CD8-positive, alpha-beta memory T cell (primary cell): ENCODE data around the gene CCDC138. TPM values are rescaled to one million over a fixed set of nuclear protein-coding genes. Genes with fewer than 3 reads are reported as not detected.

Experiments
- CTCF ChIA-PET: fragments of 350-600 bp; sonication (Branson Sonifier 250); formaldehyde crosslinking; loops from one replicate; lab custom pipeline; 2021; ENCODE audit warnings: antibody characterized with exemption; lab: Charles Lee
- POLR2A ChIA-PET: fragments of 350-600 bp; sonication (Branson Sonifier 250); formaldehyde crosslinking; loops from one replicate; lab custom pipeline; 2021; ENCODE audit warnings: antibody characterized with exemption; lab: Charles Lee
- DNase-seq, 5 donors: peaks; one replicate each; pipeline versions ENCODE4 v3.0.0 to v3.0.0-alpha.2; 2020 to 2022; ENCODE audit warnings: mixed read lengths in 1 of 5
- H3K27ac ChIP-seq: one replicate; pipeline ENCODE4 v1.7.0; 2013; ENCODE audit warnings: low read depth, mild to moderate bottlenecking, low read length, moderate library complexity
- H3K27me3 ChIP-seq: 2 replicates; pipeline ENCODE4 v1.7.0; 2013; ENCODE audit warnings: low read length, mild to moderate bottlenecking; ENCODE audit not compliant: insufficient read depth, poor library complexity, severe bottlenecking
- H3K36me3 ChIP-seq: 2 replicates; pipeline ENCODE4 v1.7.0; 2013; ENCODE audit warnings: mild to moderate bottlenecking, low read length, moderate library complexity; ENCODE audit not compliant: insufficient read depth
- H3K4me1 ChIP-seq: 2 replicates; pipeline ENCODE4 v1.7.0; 2013; ENCODE audit warnings: mild to moderate bottlenecking, low read length, moderate library complexity; ENCODE audit not compliant: insufficient read depth
- H3K4me3 ChIP-seq: 2 replicates; pipeline ENCODE4 v1.7.0; 2013; ENCODE audit warnings: mild to moderate bottlenecking, low read length
- H3K9me3 ChIP-seq: 2 replicates; pipeline ENCODE4 v1.7.0; 2013; ENCODE audit warnings: mild to moderate bottlenecking, low read length
- H3K27ac Mint-ChIP-seq, 8 donors: one replicate each; pipeline ENCODE4 v1.8.0; 2020 to 2021; ENCODE audit warnings: mixed read lengths in 8 of 8, mild to moderate bottlenecking in 6 of 8, inconsistent platforms in 3 of 8, moderate library complexity in 3 of 8
- H3K27me3 Mint-ChIP-seq, 2 donors: one replicate each; pipeline ENCODE4 v1.8.0; 2020 to 2021; ENCODE audit warnings: mixed read lengths in 2 of 2, mild to moderate bottlenecking in 1 of 2, moderate library complexity in 1 of 2
- H3K36me3 Mint-ChIP-seq, 3 donors: one replicate each; pipeline ENCODE4 v1.8.0; 2020 to 2021; ENCODE audit warnings: mixed read lengths in 3 of 3, inconsistent platforms in 1 of 3, mild to moderate bottlenecking in 1 of 3
- H3K4me1 Mint-ChIP-seq, 3 donors: one replicate each; pipeline ENCODE4 v1.8.0; 2020 to 2021; ENCODE audit warnings: mixed read lengths in 3 of 3, inconsistent platforms in 1 of 3, mild to moderate bottlenecking in 1 of 3
- H3K4me3 Mint-ChIP-seq, 7 donors: one replicate each; pipeline ENCODE4 v1.8.0; 2020 to 2021; ENCODE audit warnings: mixed read lengths in 7 of 7, mild to moderate bottlenecking in 6 of 7, moderate library complexity in 4 of 7, inconsistent platforms in 2 of 7
- H3K9me3 Mint-ChIP-seq, 5 donors: one replicate each; pipeline ENCODE4 v1.8.0; 2020 to 2022; ENCODE audit warnings: mixed read lengths in 5 of 5, mild to moderate bottlenecking in 3 of 5, moderate library complexity in 2 of 5, inconsistent platforms in 1 of 5
- polyA plus RNA-seq: library from polyadenylated mRNA; unstranded; fragments of 300-500 nt; fragmentation: Illumina TruSeq; gene quantifications from one replicate; pipeline ENCODE4 v1.2.3, GENCODE V29; 2021
- total RNA-seq, 2 experiments: library from RNA; stranded (reverse); gene quantifications; one replicate each; pipeline ENCODE4 v1.2.3, GENCODE V29; 2021

Gene CCDC138
- total and polyA plus RNA-seq, 3 experiments from 2014 or later: 4.4 to 16.2 (median 12.8) TPM

DNA sequence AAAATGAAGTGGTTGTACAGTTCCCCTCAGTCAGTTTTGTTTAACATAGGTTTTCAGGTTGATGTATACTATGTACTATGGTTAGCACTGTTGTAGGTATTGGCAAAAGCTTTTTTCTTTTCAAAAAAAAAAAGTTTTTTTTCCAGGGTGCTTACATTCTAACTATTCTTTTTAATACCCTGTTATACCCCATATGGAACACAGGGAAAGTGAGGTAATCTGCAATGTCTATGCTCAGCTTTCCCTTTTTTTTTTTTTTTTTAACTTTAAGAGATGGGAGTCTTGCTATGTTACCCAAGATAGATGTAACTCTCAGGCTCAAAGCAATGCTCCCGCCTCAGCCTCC is 590 bp upstream of the CCDC138 start:
- H3K36me3 Mint-ChIP-seq: peaks cover 0 to 44% (median 15%) of the 10 kb centered on the region in 3 donors
- peak overlapping the region; percentile 89 for H3K4me3 ChIP-seq
- H3K9me3 ChIP-seq: no peaks in the 10 kb centered on the region
- no peaks in the 10 kb centered on the region for H3K27me3 ChIP-seq
- ChIA-PET POLR2A (interaction anchor here (0.6 kb wide), 2 partner anchors 108 to 228 kb away, joined by 3 read pairs; no protein-coding TSS in a partner anchor), CTCF (no interaction called here)
- peaks cover 8% of the 10 kb centered on the region for H3K4me1 ChIP-seq
- no peak for DNase-seq
- peak overlapping the region; percentile 87 to 100 (median 96) for H3K4me3 Mint-ChIP-seq
- peak overlapping the region; percentile 30 to 100 (median 98) for H3K27ac Mint-ChIP-seq
- H3K4me1 Mint-ChIP-seq: peaks cover 14 to 24% (median 23%) of the 10 kb centered on the region in 3 donors
- peaks cover 12% of the 10 kb centered on the region for H3K36me3 ChIP-seq
- H3K27me3 Mint-ChIP-seq: peaks cover 0 to 3% of the 10 kb centered on the region in 2 donors
- H3K9me3 Mint-ChIP-seq: peaks cover 0 to 2% (median 0%) of the 10 kb centered on the region in 5 donors
- H3K27ac ChIP-seq: peak overlapping the region; percentile 80

DNA sequence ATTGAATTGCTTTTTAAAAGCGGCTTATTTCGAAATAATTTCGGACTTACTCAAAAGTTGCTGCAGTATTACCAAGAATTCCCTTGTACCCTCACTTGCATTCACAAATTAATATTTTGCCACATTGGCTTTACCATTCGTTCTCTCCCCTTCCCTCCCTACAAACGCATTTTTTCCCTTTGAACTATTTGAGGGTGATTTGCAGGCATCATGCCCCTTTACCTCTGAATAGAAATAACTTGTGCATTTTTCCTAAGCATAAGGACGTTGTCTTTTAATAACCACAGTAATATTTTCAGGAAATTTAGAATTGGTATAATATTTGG is 608 bp downstream of the CCDC138 start:
- H3K9me3 ChIP-seq: no peaks in the 10 kb centered on the region
- ChIA-PET POLR2A (no interaction called here), CTCF (no interaction called here)
- peak overlapping the region in 7 of 8 donors; percentile 30 to 94 (median 86) for H3K27ac Mint-ChIP-seq
- no peak for DNase-seq
- peaks cover 14 to 24% (median 23%) of the 10 kb centered on the region in 3 donors for H3K4me1 Mint-ChIP-seq
- peak overlapping the region; percentile 78 to 100 (median 95) for H3K4me3 Mint-ChIP-seq
- H3K27me3 Mint-ChIP-seq: peaks cover 0 to 3% of the 10 kb centered on the region in 2 donors
- peaks cover 0 to 44% (median 13%) of the 10 kb centered on the region in 3 donors for H3K36me3 Mint-ChIP-seq
- no peaks in the 10 kb centered on the region for H3K27me3 ChIP-seq
- H3K36me3 ChIP-seq: peaks cover 9% of the 10 kb centered on the region
- peak overlapping the region; percentile 80 for H3K27ac ChIP-seq
- H3K4me3 ChIP-seq: peak overlapping the region; percentile 89
- H3K4me1 ChIP-seq: peaks cover 8% of the 10 kb centered on the region
- peaks cover 0 to 2% (median 0%) of the 10 kb centered on the region in 5 donors for H3K9me3 Mint-ChIP-seq

DNA sequence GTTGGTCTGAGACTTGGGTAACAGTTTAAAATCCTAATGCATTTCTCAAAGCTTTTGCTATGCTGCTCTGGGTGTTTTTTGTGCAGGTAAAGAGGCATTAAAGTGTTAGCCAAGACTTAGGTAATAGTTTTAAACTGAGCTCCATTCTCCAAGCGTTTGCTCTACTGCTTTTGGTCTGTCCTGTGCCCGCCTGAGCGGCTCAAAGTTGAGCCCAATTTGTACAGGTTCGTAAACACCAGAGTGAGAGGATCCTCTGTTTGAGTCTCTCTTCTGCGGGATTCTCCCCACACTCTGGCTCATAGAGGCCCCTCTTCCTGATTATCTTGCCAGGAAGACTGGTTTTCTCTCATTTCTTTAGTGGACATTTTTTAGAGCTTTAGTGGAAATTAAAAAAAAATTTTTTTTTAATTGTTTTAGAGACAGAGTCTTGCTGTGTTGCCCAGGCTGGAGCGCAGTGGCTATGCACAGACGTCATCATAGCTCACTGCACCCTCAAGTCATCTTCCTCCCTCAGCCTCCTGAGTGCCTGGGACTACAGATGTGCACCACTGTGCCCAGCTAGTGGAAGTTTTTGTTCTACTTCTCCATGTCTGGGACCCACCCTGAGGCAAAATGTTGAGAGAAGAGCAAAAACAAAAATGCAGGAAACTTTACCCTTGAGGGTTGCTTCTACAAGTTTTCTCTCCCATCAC is 16.6 kb downstream of the CCDC138 start:
- ChIA-PET POLR2A (no interaction called here), CTCF (no interaction called here)
- Histone ChIP-seq H3K4me3 (no peak overlapping the region), H3K27me3 (no peaks in the 10 kb centered on the region), H3K36me3 (no peaks in the 10 kb centered on the region), H3K27ac (no peak overlapping the region), H3K9me3 (no peaks in the 10 kb centered on the region), H3K4me1 (no peaks in the 10 kb centered on the region)
- Mint-ChIP-seq H3K27me3 (no peaks in the 10 kb centered on the region), H3K9me3 (peaks cover 0 to under 1% (median 0%) of the 10 kb centered on the region in 5 donors), H3K36me3 (peaks cover 4 to 53% (median 16%) of the 10 kb centered on the region in 3 donors), H3K4me1 (peaks cover 0 to 5% (median 0%) of the 10 kb centered on the region in 3 donors), H3K27ac (no peak overlapping the region), H3K4me3 (no peak overlapping the region)
- DNase-seq: no peak

DNA sequence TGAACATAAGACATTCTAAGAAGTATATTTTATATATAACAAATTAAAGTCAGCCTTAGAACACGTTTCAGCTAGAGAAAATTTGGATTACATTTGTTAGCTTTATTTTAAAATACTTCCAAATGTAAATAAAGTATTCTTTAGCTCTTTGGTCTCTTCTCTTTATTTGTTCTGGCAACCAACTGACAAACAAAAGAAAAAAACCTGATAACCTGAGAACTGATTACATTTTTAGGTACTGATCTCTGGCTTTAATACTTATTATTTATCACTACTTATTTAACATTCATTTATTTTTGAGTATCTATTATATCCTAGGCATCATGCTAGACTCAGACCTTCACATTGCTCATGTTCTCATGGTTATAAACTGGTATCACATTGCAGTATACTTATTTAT is 18.5 kb downstream of the CCDC138 start:
- H3K4me3 Mint-ChIP-seq: no peak overlapping the region
- no peaks in the 10 kb centered on the region for H3K27me3 Mint-ChIP-seq
- H3K27ac Mint-ChIP-seq: no peak overlapping the region
- no peak overlapping the region for H3K4me3 ChIP-seq
- H3K27me3 ChIP-seq: no peaks in the 10 kb centered on the region
- H3K4me1 ChIP-seq: no peaks in the 10 kb centered on the region
- ChIA-PET POLR2A (no interaction called here), CTCF (no interaction called here)
- H3K36me3 ChIP-seq: no peaks in the 10 kb centered on the region
- H3K4me1 Mint-ChIP-seq: peaks cover 0 to 14% (median 0%) of the 10 kb centered on the region in 3 donors
- no peak overlapping the region for H3K27ac ChIP-seq
- H3K36me3 Mint-ChIP-seq: peaks cover 22 to 56% (median 23%) of the 10 kb centered on the region in 3 donors
- H3K9me3 Mint-ChIP-seq: peaks cover 10 to 18% (median 12%) of the 10 kb centered on the region in 5 donors
- no peaks in the 10 kb centered on the region for H3K9me3 ChIP-seq
- DNase-seq: no peak

DNA sequence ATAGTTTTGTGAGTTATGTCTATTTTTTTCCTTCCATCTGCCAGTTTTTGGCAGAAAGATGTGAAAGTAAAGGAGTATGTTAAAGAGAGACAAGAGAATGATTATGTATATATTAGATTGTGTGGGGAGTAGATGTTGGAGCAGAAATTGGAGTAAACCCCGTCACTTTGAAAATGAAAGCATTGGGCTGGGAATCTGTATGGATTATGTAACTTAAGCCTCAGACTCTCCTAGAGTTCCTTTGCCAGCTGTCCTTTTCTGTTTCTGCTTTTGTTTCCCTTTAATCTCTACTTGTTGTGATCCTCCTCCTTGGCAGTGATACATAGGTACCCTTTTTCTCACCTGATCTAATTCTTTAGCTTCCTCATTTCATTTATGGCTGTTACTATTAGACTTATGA is 19.2 kb downstream of the CCDC138 start:
- Histone ChIP-seq H3K4me1 (no peaks in the 10 kb centered on the region), H3K4me3 (no peak overlapping the region), H3K27ac (no peak overlapping the region), H3K36me3 (no peaks in the 10 kb centered on the region), H3K27me3 (no peaks in the 10 kb centered on the region), H3K9me3 (no peaks in the 10 kb centered on the region)
- ChIA-PET POLR2A (no interaction called here), CTCF (no interaction called here)
- H3K9me3 Mint-ChIP-seq: peaks cover 11 to 24% (median 18%) of the 10 kb centered on the region in 5 donors
- H3K27me3 Mint-ChIP-seq: no peaks in the 10 kb centered on the region
- H3K27ac Mint-ChIP-seq: peak overlapping the region in 1 of 8 donors; percentile 65
- peaks cover 0 to 14% (median 0%) of the 10 kb centered on the region in 3 donors for H3K4me1 Mint-ChIP-seq
- DNase-seq: no peak
- peaks cover 27 to 58% (median 29%) of the 10 kb centered on the region in 3 donors for H3K36me3 Mint-ChIP-seq
- no peak overlapping the region for H3K4me3 Mint-ChIP-seq

DNA sequence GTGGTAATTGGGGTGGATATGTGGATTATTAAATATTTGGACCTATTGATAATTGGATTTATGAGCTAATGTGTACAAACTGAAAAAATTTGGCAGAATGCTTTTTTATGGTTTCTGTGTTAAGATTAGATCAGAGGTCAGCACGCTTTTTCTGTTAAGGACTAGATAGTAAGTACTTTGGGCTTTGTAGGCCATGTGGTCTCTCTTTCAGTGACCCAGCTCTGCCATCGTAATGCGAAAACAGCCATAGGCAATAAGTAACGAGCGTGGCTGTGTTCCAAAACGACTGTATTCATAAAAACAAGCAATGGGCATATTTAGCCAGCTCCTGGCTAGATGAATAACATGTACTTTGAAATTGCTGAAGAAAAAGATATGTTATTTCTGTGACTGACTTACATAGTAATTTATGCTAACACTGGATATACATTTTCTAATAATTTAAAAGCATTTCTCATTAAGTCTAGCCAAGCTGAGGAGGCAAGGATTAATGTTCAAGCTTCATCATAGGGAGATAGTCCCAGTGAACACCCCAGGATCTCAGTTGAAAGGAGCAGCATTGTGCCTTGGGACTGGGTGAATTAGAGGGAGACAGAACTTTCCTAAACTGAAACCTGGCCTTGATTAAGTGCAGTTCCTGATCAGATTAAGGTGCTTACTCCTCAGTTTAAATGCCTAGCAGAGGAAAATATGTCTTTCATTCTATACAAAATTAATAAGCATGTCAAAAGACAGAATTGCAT is 20.0 kb downstream of the CCDC138 start:
- Mint-ChIP-seq H3K4me3 (no peak overlapping the region), H3K9me3 (peaks cover 11 to 24% (median 19%) of the 10 kb centered on the region in 5 donors), H3K4me1 (peaks cover 0 to 14% (median 0%) of the 10 kb centered on the region in 3 donors), H3K36me3 (peaks cover 27 to 60% (median 29%) of the 10 kb centered on the region in 3 donors), H3K27ac (peak overlapping the region in 1 of 8 donors; percentile 32), H3K27me3 (no peaks in the 10 kb centered on the region)
- POLR2A ChIA-PET: no interaction called here
- Histone ChIP-seq H3K36me3 (no peaks in the 10 kb centered on the region), H3K4me3 (no peak overlapping the region), H3K27me3 (no peaks in the 10 kb centered on the region), H3K4me1 (no peaks in the 10 kb centered on the region), H3K9me3 (no peaks in the 10 kb centered on the region), H3K27ac (no peak overlapping the region)
- no peak for DNase-seq
- CTCF ChIA-PET: no interaction called here

DNA sequence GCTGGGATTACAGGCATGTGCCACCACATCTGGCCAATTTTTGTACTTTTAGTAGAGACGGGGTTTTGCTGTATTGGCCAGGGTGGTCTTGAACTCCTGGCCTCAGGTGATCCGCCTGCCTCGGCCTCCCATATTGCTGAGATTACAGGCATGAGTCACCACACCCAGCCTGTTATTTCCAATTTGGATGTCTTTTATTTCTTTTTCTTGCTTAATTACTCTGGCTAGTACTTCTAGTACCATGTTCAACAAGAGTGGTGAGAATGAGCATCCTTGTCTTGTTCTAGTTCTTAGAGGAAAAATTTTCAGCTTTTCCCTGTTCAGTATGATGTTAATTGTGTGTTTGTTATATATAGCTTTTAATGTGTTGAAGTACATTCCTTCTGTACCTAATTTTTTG is 23.4 kb downstream of the CCDC138 start:
- DNase-seq: no peak
- peaks cover 11 to 24% (median 19%) of the 10 kb centered on the region in 5 donors for H3K9me3 Mint-ChIP-seq
- H3K27me3 ChIP-seq: no peaks in the 10 kb centered on the region
- peaks cover 36 to 60% (median 42%) of the 10 kb centered on the region in 3 donors for H3K36me3 Mint-ChIP-seq
- no peaks in the 10 kb centered on the region for H3K27me3 Mint-ChIP-seq
- peak overlapping the region in 1 of 8 donors; percentile 34 for H3K27ac Mint-ChIP-seq
- H3K27ac ChIP-seq: no peak overlapping the region
- ChIA-PET POLR2A (no interaction called here), CTCF (no interaction called here)
- H3K9me3 ChIP-seq: no peaks in the 10 kb centered on the region
- no peaks in the 10 kb centered on the region for H3K4me1 ChIP-seq
- no peak overlapping the region for H3K4me3 ChIP-seq
- H3K4me3 Mint-ChIP-seq: no peak overlapping the region
- no peaks in the 10 kb centered on the region for H3K36me3 ChIP-seq
- H3K4me1 Mint-ChIP-seq: peaks cover 0 to 9% (median 0%) of the 10 kb centered on the region in 3 donors
